ENCODE measurements around the gene ADGRG3. TPM values are rescaled to one million over a fixed set of nuclear protein-coding genes. Genes with fewer than 3 reads are reported as not detected.

The ADGRG3 gene
- total and polyA plus RNA-seq, 2 of the 13 experiments (the other 11 are each of a cell fraction or from before 2014, with no cell fraction given): 2.7 to 11.8 TPM

DNA sequence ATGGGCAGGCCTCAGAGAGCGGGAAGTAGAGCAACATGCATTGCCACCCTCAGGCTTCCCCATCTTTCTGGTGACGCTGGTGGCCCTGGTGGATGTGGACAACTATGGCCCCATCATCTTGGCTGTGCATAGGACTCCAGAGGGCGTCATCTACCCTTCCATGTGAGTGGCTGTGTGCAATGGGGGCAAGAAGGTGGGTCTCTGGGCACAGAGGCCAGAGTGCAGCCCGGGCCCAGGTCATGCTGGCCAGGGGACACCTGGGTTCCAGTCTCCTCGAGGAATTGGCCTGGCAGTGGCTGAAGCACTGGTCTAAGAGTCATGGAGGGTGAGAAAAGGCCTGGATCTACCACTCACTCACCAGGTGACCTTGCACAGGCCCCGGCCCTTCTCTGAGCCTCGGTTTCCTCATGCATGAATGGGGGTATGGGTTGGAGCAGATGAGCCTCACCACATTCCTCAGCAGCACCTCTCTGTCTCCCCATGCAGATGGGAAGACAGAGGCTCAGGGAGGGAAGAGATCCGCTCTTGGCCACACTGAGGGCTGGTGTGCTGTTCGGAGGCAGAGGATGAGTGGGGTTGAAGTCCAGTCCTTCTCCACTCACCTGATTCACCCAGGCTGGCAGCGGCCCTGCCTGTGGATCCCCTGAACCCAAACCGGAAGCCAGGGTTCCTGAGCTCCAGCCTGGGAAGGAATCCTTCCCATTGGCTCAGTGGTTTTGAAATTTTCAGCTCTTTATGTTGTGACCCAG, 7.2 kb upstream of the ADGRG3 start (continued):
- TF ChIP-seq REST (IDR thresholded peaks at IDR 0.05; ENCODE audit: borderline replicate concordance in 1 of 2, low read depth in 1 of 2, low read length in 2 of 2): no peak
- TF ChIP-seq ATRX (CRISPR knock-in tag; IDR thresholded peaks at IDR 0.05; ENCODE audit: borderline replicate concordance): no peak
- no peak for TF ChIP-seq ZNF850 (CRISPR knock-in tag; conservative IDR thresholded peaks at IDR 0.05)
- TF ChIP-seq ZEB1 (IDR thresholded peaks at IDR 0.05; ENCODE audit: insufficient replicate concordance, low read depth): no peak
- no peak for TF ChIP-seq MXD4 (CRISPR knock-in tag; IDR thresholded peaks at IDR 0.05)
- no peak; the same call in 1 of the 2 replicates for TF ChIP-seq ZNF567 (CRISPR knock-in tag; IDR thresholded peaks at IDR 0.05; ENCODE audit: borderline replicate concordance)
- no peak for TF ChIP-seq SNAPC4 (CRISPR knock-in tag; IDR thresholded peaks at IDR 0.05)
- no peak; the same call in 1 of the 2 replicates for TF ChIP-seq ZNF792 (CRISPR knock-in tag; IDR thresholded peaks at IDR 0.05)
- no peak for TF ChIP-seq NFE2L1 (CRISPR knock-in tag; IDR thresholded peaks at IDR 0.05; ENCODE audit: borderline replicate concordance)
- no peak for TF ChIP-seq PRDM4 (CRISPR knock-in tag; IDR thresholded peaks at IDR 0.05; ENCODE audit: borderline replicate concordance)
- TF ChIP-seq ZNF761 (CRISPR knock-in tag; conservative IDR thresholded peaks at IDR 0.05): 0 out of 2 replicates have a peak, but pooled peaks have one; percentile 2
- no peak for TF ChIP-seq CREB1 (IDR thresholded peaks at IDR 0.05)
- no peak for TF ChIP-seq CREB1 (CRISPR knock-in tag; IDR thresholded peaks at IDR 0.05)
- TF ChIP-seq, protein P1, sequence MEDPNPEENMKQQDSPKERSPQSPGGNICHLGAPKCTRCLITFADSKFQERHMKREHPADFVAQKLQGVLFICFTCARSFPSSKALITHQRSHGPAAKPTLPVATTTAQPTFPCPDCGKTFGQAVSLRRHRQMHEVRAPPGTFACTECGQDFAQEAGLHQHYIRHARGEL (CRISPR knock-in tag; IDR thresholded peaks at IDR 0.05): no peak
- no peak for TF ChIP-seq TEAD2 (CRISPR knock-in tag; IDR thresholded peaks at IDR 0.05)
- TF ChIP-seq MYNN (CRISPR knock-in tag; IDR thresholded peaks at IDR 0.05; ENCODE audit: low read depth): no peak
- TF ChIP-seq ZBTB7A (CRISPR knock-in tag; IDR thresholded peaks at IDR 0.05): peak; percentile 73; the same call in 1 of the 2 replicates
- TF ChIP-seq SRY (CRISPR knock-in tag; IDR thresholded peaks at IDR 0.05): no peak
- TF ChIP-seq THAP11 (CRISPR knock-in tag; IDR thresholded peaks at IDR 0.05): peak; percentile 69

Data from HepG2 (cell line).